Stimulated activated CD8-positive, alpha-beta memory T cell treated with anti-CD3 and anti-CD28 coated beads, Interleukin-12 subunit alpha, Interleukin-12 subunit beta, amount 100 ng/mL, for 24 hours (primary cell): ENCODE results near the gene LRRC52.

Experiments used
- DNase-seq: peaks from one replicate; pipeline ENCODE4 v3.0.0-alpha.2; 2020; ENCODE audit errors: extremely low read depth

The LRRC52 gene

GRCh38 chr1:165543532-165544438, at the start of gene LRRC52:
Gene LRRC52, plus strand, starts transcription at chr1:165544000. Its CDS starts 297 bp downstream, at chr1:165544297.
- DNase-seq = no peak

- DNase-seq = no peak
These were observed 48.6 kb upstream of the LRRC52 start for GRCh38 chr1:165494949-165495857.

- no peak for DNase-seq
These were observed 48.0 kb upstream of the LRRC52 start for GRCh38 chr1:165495858-165496205.

GRCh38 chr1:165496501-165496900, 47.3 kb upstream of the LRRC52 start:
- no peak for DNase-seq

GRCh38 chr1:165497069-165498013, 46.5 kb upstream of the LRRC52 start:
- DNase-seq = no peak

GRCh38 chr1:165501330-165501969, 42.4 kb upstream of the LRRC52 start:
- no peak for DNase-seq

GRCh38 chr1:165501970-165502348, 41.8 kb upstream of the LRRC52 start:
- DNase-seq = no peak

GRCh38 chr1:165507570-165507969, 36.2 kb upstream of the LRRC52 start:
- no peak for DNase-seq

GRCh38 chr1:165508291-165508690, 35.5 kb upstream of the LRRC52 start:
- DNase-seq = no peak

- no peak for DNase-seq
These were observed 31.0 kb upstream of the LRRC52 start for GRCh38 chr1:165512816-165513215.

- no peak for DNase-seq
These were observed 27.3 kb upstream of the LRRC52 start for GRCh38 chr1:165516469-165516868.

GRCh38 chr1:165520646-165521045, 23.2 kb upstream of the LRRC52 start:
- DNase-seq = no peak

GRCh38 chr1:165524639-165525285, 19.0 kb upstream of the LRRC52 start:
- DNase-seq = no peak

GRCh38 chr1:165525708-165526107, 18.1 kb upstream of the LRRC52 start:
- DNase-seq = no peak

- no peak for DNase-seq
These were observed 16.4 kb upstream of the LRRC52 start for GRCh38 chr1:165527251-165528007.

- DNase-seq = no peak
These were observed 12.8 kb upstream of the LRRC52 start for GRCh38 chr1:165531021-165531420.

GRCh38 chr1:165532053-165532452, 11.7 kb upstream of the LRRC52 start:
- no peak for DNase-seq

- no peak for DNase-seq
These were observed 10.5 kb upstream of the LRRC52 start for GRCh38 chr1:165533254-165533653.

GRCh38 chr1:165536016-165536415, 7.8 kb upstream of the LRRC52 start:
- DNase-seq = no peak
